ENCODE results near the gene ABHD3. TPM values are rescaled to one million over a fixed set of nuclear protein-coding genes. Genes with fewer than 3 reads are reported as not detected.
A peak's percentile ranks its signal among the peaks of the same experiment; 100 is the strongest.

The ABHD3 gene
- total RNA-seq, 1 experiment from 2014 or later = 23.3 TPM

DNA sequence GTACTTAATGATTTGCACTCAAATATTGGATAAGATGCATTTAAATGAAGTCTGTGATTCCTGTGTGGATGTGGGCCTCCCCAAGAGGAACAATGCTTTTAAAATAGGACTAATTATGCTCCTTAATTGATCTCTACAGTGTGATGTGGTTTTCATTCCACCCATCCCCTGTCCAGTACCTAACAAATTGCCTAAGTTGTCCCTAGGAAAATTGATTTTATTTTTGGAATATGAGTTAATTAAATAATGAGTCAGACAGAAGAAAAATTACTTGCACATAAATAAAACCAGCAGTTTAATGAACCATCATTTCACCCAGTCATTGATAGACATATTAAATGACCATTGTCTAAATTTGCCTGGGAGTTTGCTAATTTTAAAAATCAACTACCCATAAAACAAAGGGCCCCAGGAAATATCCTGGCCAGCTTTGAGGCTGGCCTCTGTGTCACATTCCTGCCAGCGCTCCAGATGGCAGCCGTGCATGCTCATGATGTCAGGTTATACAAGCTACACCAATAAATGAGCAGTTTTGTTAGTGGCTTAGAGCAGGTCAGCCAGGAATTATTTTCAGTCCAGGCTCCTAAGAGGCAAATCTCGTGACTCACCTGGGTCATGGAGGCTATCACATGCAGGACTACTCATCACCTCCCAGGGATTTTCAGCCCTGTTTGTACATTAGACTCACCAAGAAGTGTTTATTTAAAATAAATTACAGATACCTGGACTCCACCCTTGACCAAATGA is 31.9 kb downstream of the ABHD3 start:
- H3K27me3 ChIP-seq (ENCODE audit: control insufficient read depth, insufficient read depth, low read length) = no peaks in the 10 kb centered on the region
- H3K4me1 ChIP-seq (ENCODE audit: control insufficient read depth, insufficient read depth, low read length) = peaks cover 3% of the 10 kb centered on the region; the same call in 1 of the 2 replicates
- in situ Hi-C loops (cut with HindIII; ENCODE audit: low pct_unique_long_range_greater_than_20kb, low sequenced_read_pairs) = no loop called here
- no TSS peak for BruUV-seq (replicated peaks)
- TF ChIP-seq, protein P1, sequence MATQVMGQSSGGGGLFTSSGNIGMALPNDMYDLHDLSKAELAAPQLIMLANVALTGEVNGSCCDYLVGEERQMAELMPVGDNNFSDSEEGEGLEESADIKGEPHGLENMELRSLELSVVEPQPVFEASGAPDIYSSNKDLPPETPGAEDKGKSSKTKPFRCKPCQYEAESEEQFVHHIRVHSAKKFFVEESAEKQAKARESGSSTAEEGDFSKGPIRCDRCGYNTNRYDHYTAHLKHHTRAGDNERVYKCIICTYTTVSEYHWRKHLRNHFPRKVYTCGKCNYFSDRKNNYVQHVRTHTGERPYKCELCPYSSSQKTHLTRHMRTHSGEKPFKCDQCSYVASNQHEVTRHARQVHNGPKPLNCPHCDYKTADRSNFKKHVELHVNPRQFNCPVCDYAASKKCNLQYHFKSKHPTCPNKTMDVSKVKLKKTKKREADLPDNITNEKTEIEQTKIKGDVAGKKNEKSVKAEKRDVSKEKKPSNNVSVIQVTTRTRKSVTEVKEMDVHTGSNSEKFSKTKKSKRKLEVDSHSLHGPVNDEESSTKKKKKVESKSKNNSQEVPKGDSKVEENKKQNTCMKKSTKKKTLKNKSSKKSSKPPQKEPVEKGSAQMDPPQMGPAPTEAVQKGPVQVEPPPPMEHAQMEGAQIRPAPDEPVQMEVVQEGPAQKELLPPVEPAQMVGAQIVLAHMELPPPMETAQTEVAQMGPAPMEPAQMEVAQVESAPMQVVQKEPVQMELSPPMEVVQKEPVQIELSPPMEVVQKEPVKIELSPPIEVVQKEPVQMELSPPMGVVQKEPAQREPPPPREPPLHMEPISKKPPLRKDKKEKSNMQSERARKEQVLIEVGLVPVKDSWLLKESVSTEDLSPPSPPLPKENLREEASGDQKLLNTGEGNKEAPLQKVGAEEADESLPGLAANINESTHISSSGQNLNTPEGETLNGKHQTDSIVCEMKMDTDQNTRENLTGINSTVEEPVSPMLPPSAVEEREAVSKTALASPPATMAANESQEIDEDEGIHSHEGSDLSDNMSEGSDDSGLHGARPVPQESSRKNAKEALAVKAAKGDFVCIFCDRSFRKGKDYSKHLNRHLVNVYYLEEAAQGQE (IDR thresholded peaks at IDR 0.05; ENCODE audit: insufficient read depth in 1 of 2, low read depth in 2 of 2, low read length in 1 of 2) = no peak
- TF ChIP-seq, protein P2, sequence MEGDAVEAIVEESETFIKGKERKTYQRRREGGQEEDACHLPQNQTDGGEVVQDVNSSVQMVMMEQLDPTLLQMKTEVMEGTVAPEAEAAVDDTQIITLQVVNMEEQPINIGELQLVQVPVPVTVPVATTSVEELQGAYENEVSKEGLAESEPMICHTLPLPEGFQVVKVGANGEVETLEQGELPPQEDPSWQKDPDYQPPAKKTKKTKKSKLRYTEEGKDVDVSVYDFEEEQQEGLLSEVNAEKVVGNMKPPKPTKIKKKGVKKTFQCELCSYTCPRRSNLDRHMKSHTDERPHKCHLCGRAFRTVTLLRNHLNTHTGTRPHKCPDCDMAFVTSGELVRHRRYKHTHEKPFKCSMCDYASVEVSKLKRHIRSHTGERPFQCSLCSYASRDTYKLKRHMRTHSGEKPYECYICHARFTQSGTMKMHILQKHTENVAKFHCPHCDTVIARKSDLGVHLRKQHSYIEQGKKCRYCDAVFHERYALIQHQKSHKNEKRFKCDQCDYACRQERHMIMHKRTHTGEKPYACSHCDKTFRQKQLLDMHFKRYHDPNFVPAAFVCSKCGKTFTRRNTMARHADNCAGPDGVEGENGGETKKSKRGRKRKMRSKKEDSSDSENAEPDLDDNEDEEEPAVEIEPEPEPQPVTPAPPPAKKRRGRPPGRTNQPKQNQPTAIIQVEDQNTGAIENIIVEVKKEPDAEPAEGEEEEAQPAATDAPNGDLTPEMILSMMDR (IDR thresholded peaks at IDR 0.05) = no peak
- TF ChIP-seq POLR2AphosphoS5 (IDR thresholded peaks at IDR 0.05; ENCODE audit: low read depth, low read length) (no peak), SIN3A (IDR thresholded peaks at IDR 0.05; ENCODE audit: borderline replicate concordance, insufficient read depth, low read depth, low read length) (no peak), TCF7L2 (IDR thresholded peaks at IDR 0.05; ENCODE audit: low read depth, low read length) (no peak)
- no peak overlapping the region for H3K27ac ChIP-seq (ENCODE audit: low read length)
- ATAC-seq (peak; percentile 75), DNase-seq (ENCODE audit: low read depth, low spot score) (peak; percentile 65)
- CTCF ChIA-PET = interaction anchor here (0.6 kb wide), 1 partner anchor 58 kb away, joined by 7 read pairs; no protein-coding TSS in a partner anchor
- H3K36me3 ChIP-seq (ENCODE audit: control insufficient read depth, insufficient read depth, low read length) = no peaks in the 10 kb centered on the region
- intact Hi-C loops (cut with micrococcal nuclease; ENCODE audit: unreplicated experiment) = no loop called here
- no peak overlapping the region for H3K4me3 ChIP-seq (ENCODE audit: low read depth in 2 of 2, low read length in 2 of 2)
- POLR2A ChIA-PET = no interaction called here
- no peaks in the 10 kb centered on the region for H3K9me3 ChIP-seq (ENCODE audit: control insufficient read depth, insufficient read depth, low read depth, low read length)

DNA sequence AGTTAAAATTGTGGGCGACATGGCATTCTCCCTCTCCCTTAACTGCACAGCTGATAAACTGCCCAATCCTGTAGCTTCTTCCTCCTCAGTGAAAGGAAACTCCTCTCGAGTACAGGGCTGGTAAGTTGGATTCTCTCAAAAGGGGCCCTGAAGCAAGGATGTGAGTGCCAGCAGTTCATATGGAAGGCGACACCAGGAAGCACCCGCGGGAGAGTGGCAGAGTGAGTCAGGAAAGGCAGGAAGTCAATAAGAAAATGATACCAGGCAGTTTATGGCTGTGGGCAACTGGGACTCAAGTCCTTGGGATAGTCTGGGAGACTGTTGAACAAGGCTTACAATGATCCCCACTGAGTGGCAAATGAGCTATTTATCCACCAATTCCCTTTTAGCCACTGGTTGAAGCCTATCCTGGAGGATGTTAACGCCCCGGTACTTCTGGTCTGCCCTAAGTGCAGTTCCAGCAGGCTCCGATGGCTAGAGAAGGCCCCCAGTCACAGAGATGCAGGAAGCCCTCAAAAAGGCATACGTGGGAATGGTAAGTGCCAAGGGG is 34.8 kb downstream of the ABHD3 start:
- no peak for ATAC-seq

More for the DNA sequence above, 34.8 kb downstream of the ABHD3 start:
- ChIA-PET POLR2A (interaction anchor here (0.6 kb wide), 1 partner anchor 86 kb away, joined by 5 read pairs; no protein-coding TSS in a partner anchor), CTCF (interaction anchor here (0.6 kb wide), 1 partner anchor 87 kb away, joined by 4 read pairs; no protein-coding TSS in a partner anchor)
- H3K9me3 ChIP-seq (ENCODE audit: control insufficient read depth, insufficient read depth, low read depth, low read length) = no peaks in the 10 kb centered on the region
- H3K36me3 ChIP-seq (ENCODE audit: control insufficient read depth, insufficient read depth, low read length) = no peaks in the 10 kb centered on the region
- peaks cover 3% of the 10 kb centered on the region; the same call in 1 of the 2 replicates for H3K4me1 ChIP-seq (ENCODE audit: control insufficient read depth, insufficient read depth, low read length)
- intact Hi-C loops (cut with micrococcal nuclease; ENCODE audit: unreplicated experiment) (no loop called here), in situ Hi-C loops (cut with HindIII; ENCODE audit: low pct_unique_long_range_greater_than_20kb, low sequenced_read_pairs) (no loop called here)
- no peak overlapping the region for H3K4me3 ChIP-seq (ENCODE audit: low read depth in 2 of 2, low read length in 2 of 2)
- H3K27me3 ChIP-seq (ENCODE audit: control insufficient read depth, insufficient read depth, low read length) = no peaks in the 10 kb centered on the region
- no peak overlapping the region for H3K27ac ChIP-seq (ENCODE audit: low read length)
- no peak for DNase-seq (ENCODE audit: low read depth, low spot score)
- TF ChIP-seq SIN3A (IDR thresholded peaks at IDR 0.05; ENCODE audit: borderline replicate concordance, insufficient read depth, low read depth, low read length) (no peak), TCF7L2 (IDR thresholded peaks at IDR 0.05; ENCODE audit: low read depth, low read length) (no peak), POLR2AphosphoS5 (IDR thresholded peaks at IDR 0.05; ENCODE audit: low read depth, low read length) (no peak)
- TF ChIP-seq, protein P1 (IDR thresholded peaks at IDR 0.05; ENCODE audit: insufficient read depth in 1 of 2, low read depth in 2 of 2, low read length in 1 of 2) = no peak
- TF ChIP-seq, protein P2 (IDR thresholded peaks at IDR 0.05) = no peak
- no TSS peak for BruUV-seq (replicated peaks)

All from Panc1 (cell line).